PC-3 (cell line): ENCODE measurements around the gene PNMA6A. TPM values are rescaled to one million over a fixed set of nuclear protein-coding genes. Genes with fewer than 3 reads are reported as not detected.
A peak's percentile ranks its signal among the peaks of the same experiment; 100 is the strongest.
"Not testable (repeated sequence)": the region's sequence is repeated elsewhere in the genome, so short reads cannot be mapped to it uniquely, and the experiment has no call there.

ENCODE experiments used
- ATAC-seq: fragments of 200-7000 bp; cut with Tn5 transposase; 2 replicates; pipeline ENCODE4 v1.9.1; 2020; ENCODE audit warnings: mild to moderate bottlenecking, moderate library complexity
- Bru-seq: library from RNA; stranded (reverse); fragments of 400-500 nt; gene quantifications from one replicate; lab custom pipeline; 2021; lab: Mats Ljungman, UMichigan
- BruChase-seq, 2 experiments: library from RNA; stranded (reverse); fragments of 400-500 nt; gene quantifications; one replicate each; lab custom pipeline; 2021; lab: Mats Ljungman, UMichigan
- BruUV-seq: library from RNA; stranded (reverse); fragments of 400-500 nt; replicated peaks from 2 replicates; lab custom pipeline; 2021; lab: Mats Ljungman, UMichigan
- CTCF ChIA-PET: fragments of 300-600 bp; sonication (Branson Sonifier 250); formaldehyde crosslinking; loops from one replicate; lab custom pipeline; 2022; ENCODE audit warnings: antibody characterized with exemption; lab: Charles Lee
- POLR2A ChIA-PET: fragments of 300-600 bp; sonication (Branson Sonifier 250); formaldehyde crosslinking; loops from one replicate; lab custom pipeline; 2022; ENCODE audit warnings: antibody characterized with exemption; ENCODE audit not compliant: unreplicated experiment; lab: Charles Lee
- DNase-seq: peaks from one replicate; pipeline ENCODE4 v3.0.0-alpha.2; 2015
- H2AFZ ChIP-seq: fragments of 300-600 bp; sonication (generic); 2 replicates; pipeline ENCODE4 v1.6.0; 2016; ENCODE audit warnings: antibody characterized with exemption, low read length
- H3F3A ChIP-seq: fragments of 300-600 bp; sonication (generic); one replicate; pipeline ENCODE4 v1.6.0; 2017; ENCODE audit warnings: antibody characterized with exemption, low read length, control low read depth, mild to moderate bottlenecking; ENCODE audit not compliant: unreplicated experiment
- H3K27ac ChIP-seq: fragments of 300-600 bp; sonication (generic); 2 replicates; pipeline ENCODE4 v1.5.1; 2016; ENCODE audit warnings: mild to moderate bottlenecking, low read length
- H3K27me3 ChIP-seq: fragments of 300-600 bp; sonication (generic); 2 replicates; pipeline ENCODE4 v1.6.1; 2016; ENCODE audit warnings: low read length, mixed read lengths
- H3K36me3 ChIP-seq: fragments of 300-600 bp; sonication (generic); 2 replicates; pipeline ENCODE4 v1.6.1; 2016; ENCODE audit warnings: low read depth, mixed run types, low read length, mixed read lengths
- H3K4me1 ChIP-seq: fragments of 300-600 bp; sonication (generic); 2 replicates; pipeline ENCODE4 v1.5.1; 2016; ENCODE audit warnings: low read length; ENCODE audit not compliant: insufficient read depth
- H3K4me2 ChIP-seq: fragments of 300-600 bp; sonication (generic); 2 replicates; pipeline ENCODE4 v1.6.0; 2016; ENCODE audit warnings: low read length
- H3K4me3 ChIP-seq: fragments of 300-600 bp; sonication (generic); 2 replicates; pipeline ENCODE4 v1.5.1; 2016; ENCODE audit warnings: mild to moderate bottlenecking, low read length, mixed read lengths
- H3K79me2 ChIP-seq: fragments of 300-600 bp; sonication (generic); 2 replicates; pipeline ENCODE4 v1.6.1; 2017; ENCODE audit warnings: low read length, mixed read lengths
- H3K9ac ChIP-seq: fragments of 300-600 bp; sonication (generic); 2 replicates; pipeline ENCODE4 v1.6.0; 2016; ENCODE audit warnings: mild to moderate bottlenecking, low read length
- H3K9me2 ChIP-seq: fragments of 300-600 bp; sonication (generic); replicated peaks from 2 replicates; pipeline ENCODE4 v1.6.1; 2016; ENCODE audit warnings: mixed run types, low read length, mixed read lengths
- H3K9me3 ChIP-seq: fragments of 300-600 bp; sonication (generic); 2 replicates; pipeline ENCODE4 v1.6.1; 2016; ENCODE audit warnings: low read length, mixed read lengths
- H4K20me1 ChIP-seq: fragments of 300-600 bp; sonication (generic); 2 replicates; pipeline ENCODE4 v1.6.1; 2016; ENCODE audit warnings: low read length, mixed read lengths
- EZH2 ChIP-seq: fragments of 300-600 bp; sonication (generic); IDR thresholded peaks from one replicate; pipeline ENCODE4 v1.6.1; 2017; ENCODE audit warnings: antibody characterized with exemption, mild to moderate bottlenecking, low read length; ENCODE audit not compliant: unreplicated experiment
- EZH2phosphoT487 ChIP-seq: fragments of 300-600 bp; sonication (generic); IDR thresholded peaks from 2 replicates; pipeline ENCODE4 v1.6.1; 2018; ENCODE audit warnings: mild to moderate bottlenecking, antibody characterized with exemption, low read length, borderline replicate concordance
- intact Hi-C: fragments of 100-400 bp; cut with micrococcal nuclease; formaldehyde crosslinking; loops from 2 replicates; pipeline ENCODE4 v1.9.0; 2023
- long read RNA-seq: library from polyadenylated mRNA; unstranded; transcript quantifications from one replicate; pipeline ENCODE4 v2.0.0, GENCODE V29; 2021; ENCODE audit not compliant: unreplicated experiment
- total RNA-seq: library from RNA; depleted of rRNA; stranded (reverse); fragments of >200 nt; gene quantifications from 2 replicates; pipeline ENCODE4 v1.2.3, GENCODE V29; 2014; rRNA removed
- TF ChIP-seq, protein P1 (sequence below): fragments of 300-600 bp; sonication (generic); conservative IDR thresholded peaks from 2 replicates; pipeline ENCODE4 v1.5.1; 2017; ENCODE audit warnings: antibody characterized with exemption, low read depth, mild to moderate bottlenecking, low read length

Gene PNMA6A
- total RNA-seq = not detected in 2 replicates
- Bru-seq, nascent RNA = not detected
- BruChase-seq, experiment 1, labeled RNA remaining after a 6-hour chase = not detected
- not detected for BruChase-seq, experiment 2, labeled RNA remaining after a 2-hour chase
- long read RNA-seq = 0 reads

DNA sequence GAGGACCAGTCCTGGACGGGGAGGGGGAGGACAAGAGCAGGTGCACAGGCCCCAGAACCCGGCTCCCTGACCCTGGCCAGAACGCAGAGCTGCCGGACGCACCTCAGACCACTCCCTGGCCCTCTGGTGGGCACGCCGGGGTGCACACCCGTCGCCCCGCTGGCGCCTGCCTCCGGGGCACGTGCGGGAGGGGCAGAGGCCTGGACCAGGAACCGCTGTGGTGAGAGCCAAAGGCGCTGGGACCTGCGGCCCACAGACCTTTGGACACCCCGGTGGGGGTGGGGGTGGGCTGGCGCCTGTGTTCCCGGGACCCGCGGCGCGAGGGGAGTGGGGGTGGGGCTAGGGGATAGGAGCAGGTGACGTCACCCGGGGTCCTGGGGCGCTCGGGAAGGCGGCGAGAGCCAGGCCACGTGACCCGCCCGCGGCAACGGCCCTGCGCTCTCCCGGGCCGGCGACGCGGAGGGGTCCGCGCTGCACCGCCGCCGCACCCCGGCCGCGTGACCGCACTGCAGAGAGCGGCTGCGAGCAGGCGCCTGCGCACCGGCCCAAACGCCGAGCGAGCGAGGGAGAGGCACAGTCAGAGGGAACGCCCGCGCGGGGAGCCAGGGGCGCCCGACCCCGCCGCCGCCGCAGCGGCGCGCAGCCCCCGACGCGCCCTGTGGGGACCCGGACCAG, at the start of gene PNMA6A:
TSS of gene PNMA6A (plus strand) at position 546 of the 675 bp plus-strand sequence. CDS start 609 bp downstream, outside the sequence.
- H3K9me2 ChIP-seq, H3K27me3 ChIP-seq, POLR2A ChIA-PET, H3K9me3 ChIP-seq, H3K4me1 ChIP-seq, DNase-seq, H3K4me3 ChIP-seq, CTCF ChIA-PET, BruUV-seq, H3K4me2 ChIP-seq, H2AFZ ChIP-seq, H3K36me3 ChIP-seq, H4K20me1 ChIP-seq, H3F3A ChIP-seq, H3K27ac ChIP-seq, H3K9ac ChIP-seq, intact Hi-C loops, H3K79me2 ChIP-seq: not testable (repeated sequence)
- peak; percentile 65 for ATAC-seq

DNA sequence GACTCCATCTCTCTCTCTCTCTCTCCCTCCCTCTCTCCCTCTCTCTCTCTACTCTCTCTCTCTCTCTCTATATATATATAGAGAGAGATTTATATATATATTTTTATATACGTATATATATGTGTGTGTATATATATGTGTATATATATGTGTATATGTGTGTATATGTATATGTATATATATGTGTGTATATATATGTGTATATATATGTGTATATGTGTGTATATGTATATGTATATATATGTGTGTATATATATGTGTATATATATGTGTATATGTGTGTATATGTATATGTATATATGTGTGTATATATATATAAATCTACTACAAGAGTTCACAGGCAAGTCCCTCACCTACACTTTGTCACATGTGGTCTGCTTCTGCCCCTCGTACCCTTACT, 45.8 kb upstream of the PNMA6A start:
- H3K4me3 ChIP-seq, H4K20me1 ChIP-seq, H2AFZ ChIP-seq, ATAC-seq, H3F3A ChIP-seq, CTCF ChIA-PET, H3K9me3 ChIP-seq, intact Hi-C loops, BruUV-seq, DNase-seq, POLR2A ChIA-PET, H3K9ac ChIP-seq, H3K79me2 ChIP-seq, H3K27ac ChIP-seq, H3K9me2 ChIP-seq, H3K27me3 ChIP-seq, H3K36me3 ChIP-seq, H3K4me1 ChIP-seq, H3K4me2 ChIP-seq: not testable (repeated sequence)

- H3F3A ChIP-seq, H3K79me2 ChIP-seq, H4K20me1 ChIP-seq, H3K9ac ChIP-seq, H3K27ac ChIP-seq, DNase-seq, intact Hi-C loops, POLR2A ChIA-PET, BruUV-seq, ATAC-seq, H3K4me3 ChIP-seq, H3K4me1 ChIP-seq, H3K36me3 ChIP-seq, CTCF ChIA-PET, H3K27me3 ChIP-seq, H3K4me2 ChIP-seq, H3K9me3 ChIP-seq, H2AFZ ChIP-seq, H3K9me2 ChIP-seq: not testable (repeated sequence)
Measured at GRCh38 chrX:153028487-153028886, 43.8 kb upstream of the PNMA6A start.

DNA sequence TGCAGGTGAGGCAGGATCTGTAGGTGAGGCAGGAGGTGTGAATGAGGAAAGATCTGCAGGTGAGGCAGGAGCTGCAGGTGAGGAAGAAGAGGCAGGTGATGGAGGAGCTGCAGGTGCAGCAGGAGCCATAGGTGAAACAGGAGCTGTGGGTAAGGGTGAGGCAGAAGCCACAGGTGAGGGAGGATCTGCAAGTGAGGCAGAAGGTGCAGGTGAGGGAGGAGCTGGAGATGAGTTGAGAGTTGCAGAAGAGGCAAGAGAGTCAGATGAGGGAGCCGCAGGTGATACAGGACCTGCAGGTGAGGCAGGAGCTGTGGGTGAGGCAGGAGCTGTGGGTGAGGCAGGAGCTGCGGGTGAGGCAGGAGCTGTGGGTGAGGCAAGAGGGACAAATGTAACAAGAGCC, 43.1 kb upstream of the PNMA6A start:
- Histone ChIP-seq H3K36me3 (no peaks in the 10 kb centered on the region), H3F3A (no peaks in the 10 kb centered on the region), H4K20me1 (no peaks in the 10 kb centered on the region), H3K4me2 (no peak overlapping the region), H3K9ac (no peak overlapping the region), H3K79me2 (no peaks in the 10 kb centered on the region), H3K27ac (no peak overlapping the region), H3K9me2 (no peaks in the 10 kb centered on the region), H3K4me3 (no peak overlapping the region), H2AFZ (no peak overlapping the region), H3K27me3 (no peaks in the 10 kb centered on the region), H3K4me1 (no peaks in the 10 kb centered on the region), H3K9me3 (no peaks in the 10 kb centered on the region)
- CTCF ChIA-PET = interaction anchor here (0.6 kb wide), 1 partner anchor 32 kb away, joined by 9 read pairs; no protein-coding TSS in a partner anchor
- intact Hi-C loops = no loop called here
- POLR2A ChIA-PET = no interaction called here
- no peak for DNase-seq
- no peak for TF ChIP-seq EZH2phosphoT487
- no peak for TF ChIP-seq EZH2
- TF ChIP-seq, protein P1, sequence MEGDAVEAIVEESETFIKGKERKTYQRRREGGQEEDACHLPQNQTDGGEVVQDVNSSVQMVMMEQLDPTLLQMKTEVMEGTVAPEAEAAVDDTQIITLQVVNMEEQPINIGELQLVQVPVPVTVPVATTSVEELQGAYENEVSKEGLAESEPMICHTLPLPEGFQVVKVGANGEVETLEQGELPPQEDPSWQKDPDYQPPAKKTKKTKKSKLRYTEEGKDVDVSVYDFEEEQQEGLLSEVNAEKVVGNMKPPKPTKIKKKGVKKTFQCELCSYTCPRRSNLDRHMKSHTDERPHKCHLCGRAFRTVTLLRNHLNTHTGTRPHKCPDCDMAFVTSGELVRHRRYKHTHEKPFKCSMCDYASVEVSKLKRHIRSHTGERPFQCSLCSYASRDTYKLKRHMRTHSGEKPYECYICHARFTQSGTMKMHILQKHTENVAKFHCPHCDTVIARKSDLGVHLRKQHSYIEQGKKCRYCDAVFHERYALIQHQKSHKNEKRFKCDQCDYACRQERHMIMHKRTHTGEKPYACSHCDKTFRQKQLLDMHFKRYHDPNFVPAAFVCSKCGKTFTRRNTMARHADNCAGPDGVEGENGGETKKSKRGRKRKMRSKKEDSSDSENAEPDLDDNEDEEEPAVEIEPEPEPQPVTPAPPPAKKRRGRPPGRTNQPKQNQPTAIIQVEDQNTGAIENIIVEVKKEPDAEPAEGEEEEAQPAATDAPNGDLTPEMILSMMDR = no peak
- no peak for ATAC-seq
- BruUV-seq = no TSS peak
